ENCODE data around the gene ZFYVE28.

DNA sequence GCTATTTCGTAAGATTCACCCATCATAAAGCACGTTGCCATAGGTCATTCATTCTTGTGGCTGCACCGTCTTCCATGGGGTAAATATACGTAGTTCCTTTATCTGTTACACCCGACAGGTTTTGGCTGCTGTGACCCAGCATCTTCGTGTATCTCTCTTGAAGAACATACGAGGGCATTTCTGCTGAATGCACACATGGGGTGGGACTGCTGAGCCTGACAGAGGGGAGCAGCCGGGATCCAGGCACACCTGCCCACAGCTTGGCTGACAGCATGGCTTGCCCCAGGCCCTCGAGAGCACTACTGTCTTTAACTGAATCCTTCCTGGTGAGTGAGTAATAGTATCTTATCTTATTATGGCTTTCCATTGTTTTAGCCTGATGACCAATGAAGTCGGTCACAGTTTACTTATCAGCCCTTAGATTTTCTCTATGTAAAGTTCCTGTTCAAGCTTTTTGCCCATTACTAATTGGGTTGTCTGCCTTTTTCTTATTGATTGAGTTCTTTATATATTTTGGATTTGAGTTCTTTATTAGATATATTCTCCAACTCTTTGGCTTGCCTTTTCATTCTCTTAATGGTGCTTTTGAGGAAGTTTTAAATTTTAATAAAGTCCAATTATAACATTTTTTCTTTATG lies 111.6 kb downstream of the ZFYVE28 start:
- TF ChIP-seq, protein P1, sequence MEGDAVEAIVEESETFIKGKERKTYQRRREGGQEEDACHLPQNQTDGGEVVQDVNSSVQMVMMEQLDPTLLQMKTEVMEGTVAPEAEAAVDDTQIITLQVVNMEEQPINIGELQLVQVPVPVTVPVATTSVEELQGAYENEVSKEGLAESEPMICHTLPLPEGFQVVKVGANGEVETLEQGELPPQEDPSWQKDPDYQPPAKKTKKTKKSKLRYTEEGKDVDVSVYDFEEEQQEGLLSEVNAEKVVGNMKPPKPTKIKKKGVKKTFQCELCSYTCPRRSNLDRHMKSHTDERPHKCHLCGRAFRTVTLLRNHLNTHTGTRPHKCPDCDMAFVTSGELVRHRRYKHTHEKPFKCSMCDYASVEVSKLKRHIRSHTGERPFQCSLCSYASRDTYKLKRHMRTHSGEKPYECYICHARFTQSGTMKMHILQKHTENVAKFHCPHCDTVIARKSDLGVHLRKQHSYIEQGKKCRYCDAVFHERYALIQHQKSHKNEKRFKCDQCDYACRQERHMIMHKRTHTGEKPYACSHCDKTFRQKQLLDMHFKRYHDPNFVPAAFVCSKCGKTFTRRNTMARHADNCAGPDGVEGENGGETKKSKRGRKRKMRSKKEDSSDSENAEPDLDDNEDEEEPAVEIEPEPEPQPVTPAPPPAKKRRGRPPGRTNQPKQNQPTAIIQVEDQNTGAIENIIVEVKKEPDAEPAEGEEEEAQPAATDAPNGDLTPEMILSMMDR (conservative IDR thresholded peaks at IDR 0.05): no peak
- no peak for TF ChIP-seq EZH2 (IDR thresholded peaks at IDR 0.05; ENCODE audit: low read depth)
